Skeletal muscle satellite cell (primary cell): ENCODE data around the gene MICOS13.
"Not testable (repeated sequence)": the region's sequence is repeated elsewhere in the genome, so short reads cannot be mapped to it uniquely, and the experiment has no call there.

Experiments
- H3K27me3 ChIP-seq: 2 replicates; pipeline ENCODE4 v1.7.0; 2013; ENCODE audit warnings: low read length; ENCODE audit not compliant: control insufficient read depth, insufficient read depth
- H3K36me3 ChIP-seq: 2 replicates; pipeline ENCODE4 v1.7.0; 2013; ENCODE audit warnings: mild to moderate bottlenecking, control low read depth, low read length; ENCODE audit not compliant: insufficient read depth
- H3K4me1 ChIP-seq: 2 replicates; pipeline ENCODE4 v1.7.0; 2013; ENCODE audit warnings: low read length; ENCODE audit not compliant: control insufficient read depth, insufficient read depth
- H3K4me2 ChIP-seq: 2 replicates; pipeline ENCODE4 v1.7.0; 2013; ENCODE audit warnings: mild to moderate bottlenecking, low read length
- H3K4me3 ChIP-seq: 2 replicates; pipeline ENCODE4 v1.7.0; 2013; ENCODE audit warnings: low read length
- H3K9ac ChIP-seq: 2 replicates; pipeline ENCODE4 v1.7.0; 2013; ENCODE audit warnings: mild to moderate bottlenecking, low read depth, low read length, moderate library complexity
- H3K9me3 ChIP-seq: replicated peaks from 2 replicates; pipeline ENCODE4 v1.7.0; 2013; ENCODE audit warnings: mild to moderate bottlenecking, control low read depth, low read length

Gene MICOS13

GRCh38 chr19:5711713-5712161, 31.4 kb upstream of the MICOS13 start:
- peaks cover 53% of the 10 kb centered on the region for H3K36me3 ChIP-seq
- H3K4me1 ChIP-seq, result no peaks in the 10 kb centered on the region
- no peak overlapping the region for H3K9ac ChIP-seq
- no peaks in the 10 kb centered on the region for H3K9me3 ChIP-seq
- H3K4me3 ChIP-seq, result no peak overlapping the region
- H3K27me3 ChIP-seq, result no peaks in the 10 kb centered on the region
- H3K4me2 ChIP-seq, result no peak overlapping the region

DNA sequence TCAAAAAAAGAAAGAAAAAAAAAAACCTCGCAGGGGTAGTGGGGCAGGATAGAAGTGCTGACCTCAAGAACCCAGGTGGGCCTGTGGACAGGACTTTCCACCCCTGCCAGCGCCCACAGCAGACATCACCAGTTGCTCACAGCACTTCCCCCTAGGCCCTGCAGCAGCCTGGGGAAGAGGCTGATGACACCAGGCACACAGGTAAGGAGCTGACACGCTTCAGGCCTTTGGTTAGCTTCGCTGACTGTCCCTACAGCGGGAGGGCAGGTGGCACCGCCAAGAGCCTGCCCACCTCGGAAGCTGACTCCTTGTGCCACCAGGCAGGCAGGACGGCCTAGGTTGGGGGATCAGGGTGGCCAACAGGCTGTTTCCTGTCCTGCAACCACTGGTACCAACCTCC, 30.7 kb upstream of the MICOS13 start:
- H3K4me2 ChIP-seq, result no peak overlapping the region
- H3K27me3 ChIP-seq, result no peaks in the 10 kb centered on the region
- H3K36me3 ChIP-seq, result peaks cover 57% of the 10 kb centered on the region
- no peak overlapping the region for H3K9ac ChIP-seq
- H3K4me1 ChIP-seq, result no peaks in the 10 kb centered on the region
- H3K4me3 ChIP-seq, result no peak overlapping the region
- no peaks in the 10 kb centered on the region for H3K9me3 ChIP-seq

DNA sequence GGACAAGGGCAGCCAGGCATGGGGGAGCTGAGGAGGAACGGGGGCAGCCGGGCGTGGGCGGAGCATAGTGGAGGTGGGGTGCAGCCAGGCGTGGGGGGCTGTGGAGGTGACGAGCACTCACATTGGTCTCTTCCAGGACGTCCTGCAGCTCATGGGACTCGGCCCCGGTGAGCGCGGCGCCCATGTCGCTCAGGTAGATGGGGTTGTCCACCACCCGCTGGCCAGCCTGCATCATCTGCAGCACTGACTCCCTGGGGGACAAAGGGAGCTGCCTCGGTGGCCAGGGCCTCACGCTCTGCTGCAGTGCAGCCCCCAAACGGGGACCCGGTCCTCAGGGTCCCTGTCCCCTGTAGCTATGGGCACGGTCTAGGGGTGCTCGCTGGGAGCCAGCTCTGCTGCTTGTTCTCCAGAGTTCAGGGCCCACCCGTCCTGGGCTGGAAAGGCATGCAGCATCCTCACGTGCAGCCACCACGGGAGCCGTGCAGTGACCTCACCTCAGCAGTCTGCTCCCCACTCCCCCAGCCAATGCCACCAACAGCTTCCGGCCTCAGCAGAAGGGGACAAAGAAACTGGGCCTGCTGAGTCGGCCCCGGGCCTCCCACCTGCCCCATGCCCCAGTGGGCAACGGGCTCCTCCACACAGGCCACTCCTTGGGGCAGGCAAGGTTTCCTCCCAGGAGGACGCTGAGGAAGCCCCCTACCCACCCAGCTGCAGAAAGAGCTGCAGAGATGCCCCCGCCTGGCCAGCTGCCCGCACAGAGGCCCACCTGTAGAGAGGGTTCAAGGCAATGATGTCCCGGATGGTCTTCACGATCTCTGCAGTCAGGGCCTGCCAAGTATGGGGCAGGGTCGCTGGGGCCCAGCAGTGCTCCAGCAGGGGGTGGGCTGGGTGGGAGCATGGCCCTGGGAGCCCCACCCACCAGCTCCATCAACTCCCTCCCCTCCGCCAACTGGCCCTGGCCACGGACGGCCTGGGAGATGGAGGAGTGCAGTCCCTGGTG, 27.6 kb upstream of the MICOS13 start:
- peaks cover 72% of the 10 kb centered on the region for H3K36me3 ChIP-seq

DNA sequence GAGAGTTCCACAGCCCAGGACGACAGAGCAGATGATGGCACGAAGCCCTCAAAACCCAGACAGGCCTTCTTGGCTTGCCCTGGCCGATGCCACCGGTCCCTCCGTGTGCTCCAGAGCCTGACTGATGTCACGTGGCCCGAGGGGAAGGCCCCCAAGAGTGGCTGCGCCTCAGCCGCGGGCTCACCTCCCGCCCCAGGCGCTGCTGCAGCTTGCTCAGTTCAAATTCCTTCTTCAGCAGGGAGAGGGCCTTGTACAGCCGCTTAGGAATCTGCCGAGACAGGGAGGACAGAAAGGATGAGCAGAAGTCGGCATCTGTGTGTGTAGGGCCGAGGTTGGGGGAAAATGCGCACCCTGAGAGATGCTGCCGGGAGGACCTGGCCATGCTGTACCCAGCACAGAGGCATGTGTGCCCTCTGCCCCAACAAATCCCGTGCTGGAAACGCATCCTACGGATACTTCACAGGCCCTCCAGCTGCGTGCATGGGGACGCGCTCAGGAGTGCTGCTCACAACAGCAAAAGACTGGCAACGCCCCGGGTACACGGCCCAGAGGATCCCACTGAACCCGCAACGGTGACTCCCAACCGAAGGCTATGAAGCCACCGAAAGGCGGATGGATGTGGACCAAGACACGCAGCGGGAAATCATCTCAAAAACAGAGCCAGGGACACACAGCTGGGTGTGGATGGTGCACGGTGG, 26.7 kb upstream of the MICOS13 start:
- Histone ChIP-seq H3K4me2 (no peak overlapping the region), H3K4me3 (no peak overlapping the region), H3K27me3 (no peaks in the 10 kb centered on the region), H3K9me3 (no peaks in the 10 kb centered on the region), H3K36me3 (peaks cover 64% of the 10 kb centered on the region), H3K9ac (no peak overlapping the region), H3K4me1 (peaks cover 7% of the 10 kb centered on the region)

More for the DNA sequence above, 27.6 kb upstream of the MICOS13 start:
- H3K4me1 ChIP-seq, result peaks cover 7% of the 10 kb centered on the region
- H3K27me3 ChIP-seq, result no peaks in the 10 kb centered on the region
- H3K9ac ChIP-seq, result no peak overlapping the region
- H3K4me3 ChIP-seq, result no peak overlapping the region
- H3K4me2 ChIP-seq, result no peak overlapping the region
- H3K9me3 ChIP-seq, result no peaks in the 10 kb centered on the region

GRCh38 chr19:5705552-5705951, 25.2 kb upstream of the MICOS13 start:
- Histone ChIP-seq H3K36me3 (peaks cover 54% of the 10 kb centered on the region), H3K9me3 (no peaks in the 10 kb centered on the region), H3K4me2 (no peak overlapping the region), H3K27me3 (no peaks in the 10 kb centered on the region), H3K4me1 (peaks cover 7% of the 10 kb centered on the region), H3K4me3 (no peak overlapping the region), H3K9ac (no peak overlapping the region)

- Histone ChIP-seq H3K9me3 (no peaks in the 10 kb centered on the region), H3K4me1 (peaks cover 7% of the 10 kb centered on the region), H3K4me3 (no peak overlapping the region), H3K36me3 (peaks cover 62% of the 10 kb centered on the region), H3K9ac (no peak overlapping the region), H3K27me3 (no peaks in the 10 kb centered on the region), H3K4me2 (no peak overlapping the region)
Observed at GRCh38 chr19:5703819-5704818, 23.8 kb upstream of the MICOS13 start.

- not testable (repeated sequence) for H3K4me3 ChIP-seq, H3K27me3 ChIP-seq, H3K4me2 ChIP-seq, H3K4me1 ChIP-seq, H3K9me3 ChIP-seq, H3K9ac ChIP-seq
- peaks cover 60% of the 10 kb centered on the region for H3K36me3 ChIP-seq
Observed at GRCh38 chr19:5702053-5702410, 21.7 kb upstream of the MICOS13 start.

GRCh38 chr19:5700455-5701092, 20.3 kb upstream of the MICOS13 start:
- Histone ChIP-seq H3K4me1 (peaks cover 7% of the 10 kb centered on the region), H3K4me2 (no peak overlapping the region), H3K27me3 (no peaks in the 10 kb centered on the region), H3K4me3 (no peak overlapping the region), H3K9ac (no peak overlapping the region), H3K36me3 (peaks cover 63% of the 10 kb centered on the region), H3K9me3 (no peaks in the 10 kb centered on the region)

- Histone ChIP-seq H3K4me3 (no peak overlapping the region), H3K4me1 (peaks cover 8% of the 10 kb centered on the region), H3K4me2 (no peak overlapping the region), H3K9me3 (no peaks in the 10 kb centered on the region), H3K9ac (no peak overlapping the region), H3K27me3 (no peaks in the 10 kb centered on the region), H3K36me3 (peaks cover 64% of the 10 kb centered on the region)
Observed at GRCh38 chr19:5698635-5699422, 18.5 kb upstream of the MICOS13 start.
